Uterus (tissue), 4 donors: ENCODE measurements around the gene ATP2A2. TPM values are rescaled to one million over a fixed set of nuclear protein-coding genes. Genes with fewer than 3 reads are reported as not detected.
"Not testable (repeated sequence)": the region's sequence is repeated elsewhere in the genome, so short reads cannot be mapped to it uniquely, and the experiment has no call there.

Experiments used
- DNase-seq, 2 donors: peaks; one replicate each; pipeline ENCODE4 v3.0.0-alpha.2; 2019 to 2020
- H3K27ac ChIP-seq, 2 donors: fragments of 200-600 bp; sonication (generic); 1 replicate in 1 of 2; 2 replicates in 1 of 2; pipeline ENCODE4 v1.5.1; 2016 to 2018
- H3K27me3 ChIP-seq, 2 donors: fragments of 200-600 bp; sonication (generic); one replicate each; pipeline ENCODE4 v1.5.1; 2018 to 2019; ENCODE audit warnings: control low read depth in 1 of 2
- H3K36me3 ChIP-seq, 2 donors: fragments of 200-600 bp; sonication (generic); one replicate each; pipeline ENCODE4 v1.5.1; 2019; ENCODE audit warnings: control low read depth in 1 of 2
- H3K4me1 ChIP-seq, 2 donors: fragments of 200-600 bp; sonication (generic); one replicate each; pipeline ENCODE4 v1.5.1; 2018 to 2019; ENCODE audit warnings: control low read depth in 1 of 2
- H3K4me3 ChIP-seq, 2 donors: fragments of 200-600 bp; sonication (generic); 1 replicate in 1 of 2; 2 replicates in 1 of 2; pipeline ENCODE4 v1.5.1; 2018 to 2019; ENCODE audit warnings: mild to moderate bottlenecking in 1 of 2
- H3K9me3 ChIP-seq, 2 donors: fragments of 200-600 bp; sonication (generic); one replicate each; pipeline ENCODE4 v1.5.1; 2019; ENCODE audit warnings: control low read depth in 1 of 2
- CTCF ChIP-seq, 4 experiments: fragments of 200-600 bp in 2 of 4; fragments of 450-650 bp in 2 of 4; sonication (generic) in 2 of 4; IDR thresholded peaks; one replicate each; pipeline ENCODE4 v1.5.1; 2016 to 2019; ENCODE audit warnings: antibody characterized with exemption in 4 of 4, mild to moderate bottlenecking in 2 of 4, moderate library complexity in 1 of 4
- POLR2A ChIP-seq, 2 donors: fragments of 450-650 bp; IDR thresholded peaks; one replicate each; pipeline ENCODE4 v1.6.1; 2016; ENCODE audit warnings: antibody characterized with exemption in 2 of 2, mild to moderate bottlenecking in 1 of 2, moderate library complexity in 1 of 2
- intact Hi-C: fragments of 100-400 bp; cut with DNase I; formaldehyde crosslinking; loops from one replicate; pipeline ENCODE4 v1.15.1; 2023; ENCODE audit warnings: low total_unique reads
- total RNA-seq, 4 donors: library from RNA; depleted of rRNA in 3 of 4; stranded (reverse); fragments of >200 nt in 3 of 4; gene quantifications; one replicate each; pipeline versions ENCODE4 v1.1.0 to v1.2.4, GENCODE V29; 2014 to 2023
- donor health status: DM: yes; HTN: yes; CAD: no.

Gene ATP2A2
- total RNA-seq, 4 donors from 2014 or later = 61.5 to 173 (median 97.9) TPM

DNA sequence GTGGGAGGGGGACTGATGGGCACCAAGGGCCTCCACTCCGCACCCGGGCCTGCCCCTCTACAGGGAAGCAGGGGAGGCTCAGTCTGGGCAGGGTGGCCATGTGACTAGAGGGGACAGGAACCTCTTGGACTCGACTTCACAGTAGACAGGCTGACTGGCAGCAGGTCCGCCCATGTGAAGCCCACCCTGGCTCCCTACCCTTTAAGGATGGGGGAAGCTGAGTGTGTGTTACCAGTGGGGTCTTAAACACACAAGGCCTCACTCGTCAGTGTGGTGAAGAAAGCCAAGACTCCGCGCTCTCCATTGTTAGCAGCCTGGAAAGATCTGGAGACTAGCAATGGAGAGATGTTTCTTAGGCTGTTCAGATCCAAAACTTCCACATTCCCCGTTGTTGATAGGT lies 70.1 kb downstream of the ATP2A2 start:
- TF ChIP-seq CTCF (IDR thresholded peaks at IDR 0.05) (no peak), POLR2A (IDR thresholded peaks at IDR 0.05) (no peak)
- Histone ChIP-seq H3K9me3 (no peaks in the 10 kb centered on the region), H3K27ac (no peak overlapping the region), H3K4me3 (no peak overlapping the region), H3K4me1 (no peaks in the 10 kb centered on the region), H3K27me3 (no peaks in the 10 kb centered on the region), H3K36me3 (no peaks in the 10 kb centered on the region)
- no peak for DNase-seq
- intact Hi-C loops = no loop called here

DNA sequence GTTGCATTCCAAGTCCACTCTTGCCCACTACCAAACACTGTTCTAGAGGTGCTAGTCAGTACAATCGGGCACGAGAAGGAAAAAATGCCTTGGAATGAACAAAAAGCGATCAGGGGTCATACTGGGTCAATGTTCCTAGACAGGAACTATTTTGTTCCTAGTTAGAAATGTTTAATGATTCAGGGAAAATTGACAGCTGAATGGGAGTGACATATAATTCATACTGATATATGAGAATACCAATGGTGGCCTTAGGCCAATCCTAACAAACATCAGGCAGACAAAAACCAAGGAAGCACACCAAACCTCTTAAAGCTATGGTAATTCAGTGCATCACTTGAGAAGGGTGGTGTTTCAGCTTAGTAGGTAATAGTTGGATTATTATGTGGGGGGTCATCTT lies 71.4 kb downstream of the ATP2A2 start:
- Histone ChIP-seq H3K4me1 (no peaks in the 10 kb centered on the region), H3K4me3 (no peak overlapping the region), H3K27ac (no peak overlapping the region), H3K36me3 (no peaks in the 10 kb centered on the region), H3K9me3 (no peaks in the 10 kb centered on the region), H3K27me3 (no peaks in the 10 kb centered on the region)
- intact Hi-C loops = no loop called here
- no peak for DNase-seq
- TF ChIP-seq CTCF (IDR thresholded peaks at IDR 0.05) = no peak
- no peak for TF ChIP-seq POLR2A (IDR thresholded peaks at IDR 0.05)

GRCh38 chr12:110353211-110353965 lies 72.3 kb downstream of the ATP2A2 start:
- intact Hi-C loops = no loop called here
- Histone ChIP-seq H3K27me3 (no peaks in the 10 kb centered on the region), H3K4me1 (no peaks in the 10 kb centered on the region), H3K27ac (no peak overlapping the region), H3K4me3 (no peak overlapping the region), H3K9me3 (no peaks in the 10 kb centered on the region), H3K36me3 (no peaks in the 10 kb centered on the region)
- TF ChIP-seq POLR2A (IDR thresholded peaks at IDR 0.05) (no peak), CTCF (IDR thresholded peaks at IDR 0.05) (no peak)
- no peak for DNase-seq

GRCh38 chr12:110354172-110354780 lies 73.2 kb downstream of the ATP2A2 start:
- Histone ChIP-seq H3K4me1 (no peaks in the 10 kb centered on the region), H3K36me3 (no peaks in the 10 kb centered on the region), H3K9me3 (no peaks in the 10 kb centered on the region), H3K4me3 (no peak overlapping the region), H3K27ac (no peak overlapping the region), H3K27me3 (no peaks in the 10 kb centered on the region)
- no peak for DNase-seq
- intact Hi-C loops = no loop called here
- TF ChIP-seq POLR2A (IDR thresholded peaks at IDR 0.05) (no peak), CTCF (IDR thresholded peaks at IDR 0.05) (no peak)

DNA sequence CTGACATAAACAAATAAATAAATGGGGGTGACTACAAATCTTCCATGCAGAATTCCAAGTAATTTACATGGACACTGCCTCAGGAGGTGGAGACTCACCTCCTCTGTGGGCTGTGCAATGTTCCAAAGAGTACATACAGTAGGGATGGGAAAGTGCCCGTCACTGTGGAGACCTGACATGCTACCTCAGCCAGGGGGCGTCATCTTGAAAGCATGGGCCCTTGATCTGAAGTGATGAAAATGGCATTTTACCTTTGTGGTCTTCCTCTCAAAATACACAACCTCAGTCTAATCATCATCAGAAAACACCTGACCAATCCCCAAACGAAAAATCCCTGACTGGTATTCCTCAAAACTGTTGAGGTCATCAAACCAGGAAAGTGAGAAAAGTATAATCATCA lies 74.0 kb downstream of the ATP2A2 start:
- no peak overlapping the region for H3K4me3 ChIP-seq
- H3K27me3 ChIP-seq = no peaks in the 10 kb centered on the region
- no peaks in the 10 kb centered on the region for H3K4me1 ChIP-seq
- DNase-seq = no peak
- H3K9me3 ChIP-seq = no peaks in the 10 kb centered on the region
- H3K36me3 ChIP-seq = no peaks in the 10 kb centered on the region
- intact Hi-C loops = no loop called here
- no peak overlapping the region for H3K27ac ChIP-seq
- TF ChIP-seq POLR2A (IDR thresholded peaks at IDR 0.05) = no peak
- no peak for TF ChIP-seq CTCF (IDR thresholded peaks at IDR 0.05)

DNA sequence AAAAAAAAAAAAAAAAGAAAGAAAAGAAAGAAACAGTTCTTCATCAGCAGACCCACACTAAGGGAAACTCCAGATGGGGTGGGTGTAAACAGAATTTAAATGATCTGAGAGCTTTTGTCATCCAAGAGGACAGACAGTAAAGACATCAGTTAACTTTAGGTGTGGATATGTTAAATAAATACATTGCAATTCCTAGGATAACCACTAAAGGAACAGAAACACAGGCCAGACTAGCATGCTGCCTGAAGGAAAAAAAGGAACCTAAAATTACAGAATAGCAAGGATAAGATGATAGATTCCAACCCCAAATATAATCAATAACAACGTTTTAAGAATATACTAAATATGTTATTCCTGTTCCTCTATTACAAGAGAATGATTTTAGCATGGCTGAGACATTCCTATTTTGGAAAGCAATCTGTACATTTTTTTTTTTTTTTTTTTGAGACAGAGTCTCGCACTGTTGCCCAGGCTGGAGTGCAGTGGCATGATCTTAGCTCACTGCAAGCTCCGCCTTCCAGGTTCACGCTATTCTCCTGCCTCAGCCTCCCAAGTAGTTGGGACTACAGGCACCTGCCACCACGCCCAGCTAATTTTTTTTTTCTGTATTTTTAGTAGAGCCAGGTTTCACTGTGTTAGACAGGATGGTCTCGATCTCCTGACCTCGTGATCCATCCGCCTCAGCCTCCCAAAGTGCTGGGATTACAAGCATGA lies 77.5 kb downstream of the ATP2A2 start:
- DNase-seq, H3K27ac ChIP-seq, H3K27me3 ChIP-seq, H3K9me3 ChIP-seq, intact Hi-C loops, H3K4me1 ChIP-seq, H3K4me3 ChIP-seq, H3K36me3 ChIP-seq: not testable (repeated sequence)
